ENCODE measurements around the gene FAM184B. TPM values are rescaled to one million over a fixed set of nuclear protein-coding genes. Genes with fewer than 3 reads are reported as not detected.

FAM184B gene
- total RNA-seq = not detected
- long read RNA-seq, partial matches to known transcripts = 0 of 21 reads
- long read RNA-seq, other reads (novel, unspliced or antisense) = 21 of 21 reads

GRCh38 chr4:17781300-17782287, at the start of gene FAM184B:
FAM184B (minus strand) TSS chr4:17781621; CDS start chr4:17781299, 322 bp downstream.
- no peak for DNase-seq (ENCODE audit: low spot score)

- DNase-seq (ENCODE audit: low spot score) = no peak
Observed at GRCh38 chr4:17823871-17824669, 42.6 kb upstream of the FAM184B start.

DNA sequence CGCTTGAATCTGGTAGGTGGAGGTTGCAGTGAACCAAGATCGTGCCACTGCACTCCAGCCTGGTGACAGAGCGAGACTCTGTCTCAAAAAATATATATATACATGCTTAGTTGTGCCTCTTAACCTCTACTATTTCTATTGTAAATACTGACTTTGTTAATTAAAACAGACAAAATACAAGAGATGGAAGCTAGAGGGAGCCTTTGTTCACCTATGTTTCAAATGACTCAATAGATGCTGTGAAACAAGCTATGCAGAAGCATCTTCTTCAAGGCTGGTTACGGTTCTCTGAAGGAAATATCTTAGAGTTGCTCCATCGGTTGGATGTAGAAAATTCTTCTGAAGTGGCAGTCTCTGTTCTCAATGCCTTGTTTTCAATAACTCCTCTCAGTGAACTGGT, 35.6 kb upstream of the FAM184B start:
- no peak for DNase-seq (ENCODE audit: low spot score)

DNA sequence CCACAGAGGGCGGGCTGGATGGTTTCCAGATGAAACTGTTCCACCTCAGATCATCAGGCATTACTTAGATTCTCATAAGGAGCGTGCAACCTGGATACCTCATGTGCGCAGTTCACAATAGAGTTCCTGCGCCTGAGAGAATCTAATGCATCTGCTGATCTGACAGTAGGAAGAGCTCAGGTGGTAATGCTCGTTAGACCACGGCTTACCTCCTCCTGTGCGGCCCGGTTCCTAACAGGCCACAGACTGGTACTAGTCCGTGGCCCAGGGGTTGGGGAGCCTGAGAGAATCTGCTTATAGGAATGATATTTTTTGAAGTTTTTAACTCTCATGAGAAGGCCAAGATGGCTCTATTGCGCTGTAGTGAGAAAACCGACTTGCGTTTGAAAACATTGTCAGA, 34.7 kb upstream of the FAM184B start:
- DNase-seq (ENCODE audit: low spot score) = no peak

DNA sequence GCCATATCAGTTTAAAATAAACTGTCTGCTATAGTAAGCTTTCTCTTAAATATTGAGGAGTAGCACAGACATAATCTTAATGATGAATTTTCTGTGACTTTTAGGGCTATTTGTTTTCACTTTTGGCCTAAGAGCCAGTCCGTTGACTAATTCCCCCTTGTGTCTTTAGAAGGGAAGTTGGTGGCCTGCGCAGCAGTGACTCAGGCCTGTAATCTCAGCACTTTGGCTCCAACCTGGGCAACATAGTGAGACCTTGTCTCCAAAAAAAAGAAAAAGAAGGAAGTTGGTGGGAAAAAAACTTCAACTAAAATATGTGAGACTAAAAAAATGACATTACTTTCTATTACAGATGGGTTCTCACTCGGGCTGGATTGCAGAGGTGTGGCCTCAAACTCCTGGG, 32.7 kb upstream of the FAM184B start:
- DNase-seq (ENCODE audit: low spot score) = no peak

DNA sequence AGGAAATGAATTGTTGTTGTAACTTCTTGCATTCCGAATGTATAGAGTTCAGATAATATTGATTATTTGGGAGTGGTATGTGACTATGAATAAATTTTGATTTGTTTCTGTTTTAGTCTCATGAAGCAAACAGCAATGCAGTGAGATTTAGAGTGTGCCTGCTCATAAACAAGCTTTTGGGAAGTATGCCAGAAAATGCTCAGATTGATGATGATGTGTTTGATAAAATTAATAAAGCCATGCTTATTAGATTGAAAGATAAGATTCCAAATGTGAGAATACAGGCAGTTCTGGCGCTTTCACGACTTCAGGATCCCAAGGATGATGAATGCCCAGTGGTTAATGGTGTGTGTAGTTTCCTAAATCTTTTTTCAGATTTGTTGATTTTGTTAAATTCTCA, 31.4 kb upstream of the FAM184B start:
- no peak for DNase-seq (ENCODE audit: low spot score)

DNA sequence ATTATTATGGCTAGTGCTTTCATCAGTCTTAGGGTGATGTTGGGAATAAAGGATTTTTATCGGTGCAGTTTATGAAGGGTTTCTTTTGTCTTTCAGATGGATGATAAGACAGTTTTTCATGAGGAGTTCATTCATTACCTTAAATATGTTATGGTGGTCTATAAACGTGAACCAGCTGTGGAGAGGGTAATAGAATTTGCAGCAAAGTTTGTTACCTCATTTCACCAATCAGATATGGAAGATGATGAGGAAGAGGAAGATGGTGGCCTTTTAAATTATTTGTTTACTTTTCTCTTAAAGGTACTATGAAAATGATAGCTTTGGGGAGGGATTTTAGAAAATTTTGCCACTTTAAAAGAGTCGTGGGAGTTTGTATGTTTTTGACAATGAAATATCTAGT, 30.7 kb upstream of the FAM184B start:
- DNase-seq (ENCODE audit: low spot score) = no peak

- DNase-seq (ENCODE audit: low spot score) = no peak
Observed at GRCh38 chr4:17811078-17811603, 29.7 kb upstream of the FAM184B start.

GRCh38 chr4:17810260-17811077, 29.0 kb upstream of the FAM184B start, which contains the start of the genes DCAF16 and NCAPG:
DCAF16 (minus strand) TSS chr4:17810757; CDS start chr4:17804141, 6,616 bp downstream.
NCAPG (plus strand) TSS chr4:17810979; CDS start chr4:17811078, 99 bp downstream.
- peak; percentile 99 for DNase-seq (ENCODE audit: low spot score)

GRCh38 chr4:17809667-17810066, 28.2 kb upstream of the FAM184B start:
- no peak for DNase-seq (ENCODE audit: low spot score)

GRCh38 chr4:17807446-17807845, 26.0 kb upstream of the FAM184B start:
- DNase-seq (ENCODE audit: low spot score) = no peak

- no peak for DNase-seq (ENCODE audit: low spot score)
Observed at GRCh38 chr4:17805580-17806155, 24.2 kb upstream of the FAM184B start.

DNA sequence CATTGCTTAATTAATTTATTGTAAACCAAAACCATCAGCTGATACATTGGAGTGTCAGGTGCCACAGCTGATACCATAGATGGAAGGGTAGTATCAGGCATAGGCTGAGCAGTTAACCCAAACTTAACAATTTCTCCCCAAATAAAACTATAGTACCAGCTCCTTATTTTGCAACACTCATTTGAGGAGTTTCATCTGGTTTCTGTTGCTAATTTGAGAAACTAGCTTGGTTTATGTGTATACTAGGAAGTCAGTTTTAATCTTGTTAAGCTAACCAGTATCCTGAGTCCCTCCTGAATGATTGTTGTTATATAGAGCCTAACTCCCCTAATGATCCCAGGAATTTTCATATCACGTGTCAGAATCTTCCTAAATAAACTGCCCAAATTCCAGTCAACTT, 16.4 kb upstream of the FAM184B start:
- DNase-seq (ENCODE audit: low spot score) = no peak

DNA sequence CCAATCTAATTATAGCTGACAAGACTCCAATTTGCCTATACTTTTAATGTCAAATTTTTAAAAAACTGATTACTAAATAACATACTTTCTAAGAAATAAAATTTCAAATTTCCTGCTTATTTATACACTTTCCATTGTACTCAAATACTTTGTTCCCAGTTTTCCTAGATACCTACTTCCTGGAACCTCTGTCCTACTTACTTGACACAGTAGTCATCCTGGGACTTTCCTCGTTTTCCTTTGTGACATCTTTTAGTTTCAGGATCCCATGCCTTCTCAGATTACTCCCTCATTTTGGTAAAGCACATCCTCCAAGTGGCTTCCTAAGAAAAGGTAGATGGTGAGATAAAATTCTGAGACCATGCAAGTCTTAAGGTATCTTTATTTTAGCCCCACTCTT, 13.3 kb upstream of the FAM184B start:
- DNase-seq (ENCODE audit: low spot score) = no peak

- DNase-seq (ENCODE audit: low spot score) = no peak
Observed at GRCh38 chr4:17788956-17789355, 7.5 kb upstream of the FAM184B start.

DNA sequence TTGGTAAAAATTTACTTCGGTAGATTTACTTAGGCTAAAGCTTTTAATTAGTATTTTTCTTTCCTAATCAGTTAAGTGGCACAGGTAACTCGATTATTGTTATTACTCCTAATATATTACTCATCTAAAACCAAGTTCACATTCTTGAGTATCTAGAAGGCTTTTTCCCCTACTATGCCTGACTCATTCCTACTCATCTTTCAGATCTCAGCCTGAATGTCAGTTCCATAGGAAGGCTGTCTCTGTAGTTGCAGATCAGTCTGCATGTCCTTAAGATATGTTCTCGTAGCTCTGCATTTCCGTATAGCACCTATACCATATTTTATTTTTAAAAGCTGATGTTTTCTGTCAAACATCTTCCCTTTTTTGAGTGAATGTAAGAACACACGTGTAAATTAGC, 5.9 kb upstream of the FAM184B start:
- DNase-seq (ENCODE audit: low spot score) = no peak

GRCh38 chr4:17786567-17786966, 5.1 kb upstream of the FAM184B start:
- no peak for DNase-seq (ENCODE audit: low spot score)

GRCh38 chr4:17785858-17786257, 4.4 kb upstream of the FAM184B start:
- DNase-seq (ENCODE audit: low spot score) = no peak

GRCh38 chr4:17780501-17781299, 721 bp downstream of the FAM184B start:
- no peak for DNase-seq (ENCODE audit: low spot score)

All from mesenteric fat pad (tissue), 1 donor.